ENCODE measurements around the gene DNM2. TPM values are rescaled to one million over a fixed set of nuclear protein-coding genes. Genes with fewer than 3 reads are reported as not detected.
A peak's percentile ranks its signal among the peaks of the same experiment; 100 is the strongest.
"Not testable (repeated sequence)": the region's sequence is repeated elsewhere in the genome, so short reads cannot be mapped to it uniquely, and the experiment has no call there.

The DNM2 gene
- total and polyA plus RNA-seq, 12 donors, result 78.9 to 206 (median 131) TPM

- Histone ChIP-seq H3K4me3 (no peak overlapping the region), H3K9me3 (no peaks in the 10 kb centered on the region), H3K27ac (no peak overlapping the region), H3K36me3 (no peaks in the 10 kb centered on the region), H3K27me3 (no peaks in the 10 kb centered on the region), H3K4me1 (peaks cover 0 to 38% (median 10%) of the 10 kb centered on the region in 9 donors)
- WGBS, 2 donors, result 94 to 95% methylated on average over 10 of the region's 10 CpGs
- intact Hi-C loops (cut with DNase I), result loop anchor here in 4 of 10 donors (5.0 to 10.0 kb wide), 4 partner anchors 92 to 152 kb away; partner anchors contain the start of gene DNM2 (in 2 of the 4)
- TF ChIP-seq, protein P1, sequence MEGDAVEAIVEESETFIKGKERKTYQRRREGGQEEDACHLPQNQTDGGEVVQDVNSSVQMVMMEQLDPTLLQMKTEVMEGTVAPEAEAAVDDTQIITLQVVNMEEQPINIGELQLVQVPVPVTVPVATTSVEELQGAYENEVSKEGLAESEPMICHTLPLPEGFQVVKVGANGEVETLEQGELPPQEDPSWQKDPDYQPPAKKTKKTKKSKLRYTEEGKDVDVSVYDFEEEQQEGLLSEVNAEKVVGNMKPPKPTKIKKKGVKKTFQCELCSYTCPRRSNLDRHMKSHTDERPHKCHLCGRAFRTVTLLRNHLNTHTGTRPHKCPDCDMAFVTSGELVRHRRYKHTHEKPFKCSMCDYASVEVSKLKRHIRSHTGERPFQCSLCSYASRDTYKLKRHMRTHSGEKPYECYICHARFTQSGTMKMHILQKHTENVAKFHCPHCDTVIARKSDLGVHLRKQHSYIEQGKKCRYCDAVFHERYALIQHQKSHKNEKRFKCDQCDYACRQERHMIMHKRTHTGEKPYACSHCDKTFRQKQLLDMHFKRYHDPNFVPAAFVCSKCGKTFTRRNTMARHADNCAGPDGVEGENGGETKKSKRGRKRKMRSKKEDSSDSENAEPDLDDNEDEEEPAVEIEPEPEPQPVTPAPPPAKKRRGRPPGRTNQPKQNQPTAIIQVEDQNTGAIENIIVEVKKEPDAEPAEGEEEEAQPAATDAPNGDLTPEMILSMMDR (IDR thresholded peaks at IDR 0.05), result no peak
- no peak for DNase-seq
- no peak for ATAC-seq
These were observed 148.6 kb downstream of the DNM2 start for GRCh38 chr19:10866495-10866894.

DNA sequence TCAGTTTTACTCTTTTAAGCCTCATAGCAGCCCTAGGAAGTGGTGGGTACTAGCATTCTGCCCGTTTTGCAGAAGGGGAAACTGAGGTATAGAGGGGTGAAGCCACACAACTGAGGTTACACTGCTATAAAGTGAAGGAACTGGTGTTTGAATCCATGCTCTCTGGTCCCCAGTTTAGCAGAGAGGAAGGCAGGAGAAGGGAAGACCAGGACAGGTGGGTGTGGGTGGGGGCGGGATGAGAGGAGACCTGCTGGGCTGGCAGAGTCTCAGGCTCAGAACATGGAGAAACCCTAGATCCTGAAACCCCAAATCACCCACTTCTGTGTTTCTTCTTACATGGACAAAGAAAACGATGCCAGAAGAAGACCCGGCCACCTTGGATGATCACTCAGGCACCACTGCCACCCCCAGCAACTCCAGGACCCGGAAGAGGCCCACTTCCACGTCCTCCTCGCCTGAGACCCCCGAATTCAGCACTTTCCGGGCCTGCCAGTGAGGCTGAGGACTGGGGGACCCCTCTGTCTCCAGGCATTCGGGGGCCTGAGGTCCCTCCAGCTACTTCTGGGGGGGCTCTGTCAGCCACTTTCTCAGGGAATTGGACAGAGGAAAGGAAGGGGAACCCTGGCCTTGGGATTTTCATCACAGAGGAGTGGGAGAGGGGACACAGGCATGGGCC lies 151.1 kb downstream of the DNM2 start:
- ATAC-seq, result no peak
- Histone ChIP-seq H3K27me3 (no peaks in the 10 kb centered on the region), H3K27ac (no peak overlapping the region), H3K4me1 (peaks cover 5 to 43% (median 16%) of the 10 kb centered on the region in 9 donors), H3K9me3 (no peaks in the 10 kb centered on the region), H3K4me3 (no peak overlapping the region), H3K36me3 (no peaks in the 10 kb centered on the region)
- WGBS, 2 donors, result 90 to 93% methylated on average over 10 of the region's 10 CpGs
- intact Hi-C loops (cut with DNase I), result loop anchor here in 4 of 10 donors (5.0 to 10.0 kb wide), 4 partner anchors 94 to 154 kb away; partner anchors contain the start of gene DNM2 (in 2 of the 4)
- DNase-seq, result no peak
- TF ChIP-seq, protein P1 (IDR thresholded peaks at IDR 0.05), result no peak

GRCh38 chr19:10869872-10870311 lies 152.0 kb downstream of the DNM2 start:
- Histone ChIP-seq H3K27ac (peak overlapping the region in 2 of 10 donors; percentile 71 to 85), H3K4me3 (peak overlapping the region in 2 of 10 donors; percentile 54 to 62), H3K4me1 (peaks cover 5 to 44% (median 18%) of the 10 kb centered on the region in 9 donors)
- ATAC-seq, DNase-seq, H3K9me3 ChIP-seq, H3K27me3 ChIP-seq, H3K36me3 ChIP-seq: not testable (repeated sequence)
- WGBS, 2 donors, result 91 to 95% methylated on average over 11 of the region's 11 CpGs
- intact Hi-C loops (cut with DNase I), result loop anchor here in 8 of 10 donors (5.0 to 10.0 kb wide), 6 partner anchors 55 to 155 kb away; partner anchors contain the start of genes TIMM29 (in 5 of the 8), YIPF2 (in 5 of the 8) and DNM2 (in 2 of the 8)

GRCh38 chr19:10870501-10870954 lies 152.6 kb downstream of the DNM2 start:
- intact Hi-C loops (cut with DNase I), result loop anchor here in 5 of 10 donors (5.0 to 10.0 kb wide), 2 partner anchors 54 to 57 kb away; partner anchors contain the start of genes TIMM29 (in 5 of the 5) and YIPF2 (in 5 of the 5)
- WGBS, 2 donors, result 3 to 6% methylated on average over 15 to 21 of the region's 22 CpGs

More at GRCh38 chr19:10870501-10870954, 152.6 kb downstream of the DNM2 start:
- ATAC-seq (peak in 1 of 8 donors; percentile 6), DNase-seq (no peak)
- peak overlapping the region in 9 of 10 donors; percentile 27 to 62 (median 51) for H3K4me3 ChIP-seq
- no peaks in the 10 kb centered on the region for H3K9me3 ChIP-seq
- H3K27me3 ChIP-seq, result no peaks in the 10 kb centered on the region
- H3K4me1 ChIP-seq, result peaks cover 5 to 50% (median 18%) of the 10 kb centered on the region in 9 donors
- peak overlapping the region in 9 of 10 donors; percentile 44 to 85 (median 72) for H3K27ac ChIP-seq
- peaks cover 0 to 4% (median 0%) of the 10 kb centered on the region in 9 donors for H3K36me3 ChIP-seq
- TF ChIP-seq, protein P1 (IDR thresholded peaks at IDR 0.05), result no peak

Measured in heart right ventricle (tissue), 16 donors.